GM21786 (cell line): ENCODE data around the gene GNAZ.

ENCODE experiments used
- ATAC-seq: cut with Tn5 transposase; IDR thresholded peaks from one replicate; pipeline ENCODE4 v1.9.1; 2021; ENCODE audit not compliant: unreplicated experiment

Gene GNAZ

DNA sequence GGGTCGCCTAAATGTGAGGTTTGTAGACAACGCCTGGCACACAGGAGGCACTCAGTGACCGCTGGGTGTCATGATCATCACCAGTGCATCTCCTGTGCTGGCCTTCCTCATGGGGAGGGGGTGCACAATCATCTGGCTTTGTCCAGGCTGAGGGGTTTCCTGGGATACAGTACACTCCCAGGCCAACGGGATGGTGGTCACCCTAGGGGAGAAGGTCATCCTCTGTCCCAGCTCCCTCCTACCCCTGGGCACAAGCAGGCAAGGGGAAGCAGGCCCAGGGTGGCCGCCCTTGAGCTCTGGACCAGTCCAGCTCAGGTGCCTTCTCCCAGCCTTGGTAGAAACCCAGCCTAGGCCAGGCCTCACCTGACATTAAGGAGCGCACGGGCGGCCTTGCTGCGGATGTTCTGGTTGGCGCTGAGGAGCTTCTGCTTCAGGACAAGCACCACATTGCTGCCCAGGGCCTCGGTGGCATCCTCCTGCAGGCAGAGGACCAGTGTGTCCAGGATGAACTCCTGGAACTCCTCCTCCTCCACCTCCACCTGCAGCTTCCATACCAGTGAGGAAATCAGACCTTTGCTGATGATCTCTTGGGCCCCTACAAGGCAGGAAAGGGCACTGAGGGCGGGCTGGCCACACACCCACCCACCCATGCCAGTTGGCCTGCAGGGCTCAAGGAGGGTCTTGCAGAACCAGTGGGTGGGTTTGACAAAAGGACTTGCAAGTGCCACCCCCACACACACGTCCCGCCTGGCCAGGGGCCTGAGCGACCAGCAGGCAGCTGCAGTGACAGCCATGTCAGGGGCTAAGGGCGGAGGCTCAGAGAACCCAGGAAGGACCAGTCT, 6.6 kb upstream of the GNAZ start:
- ATAC-seq: no peak

DNA sequence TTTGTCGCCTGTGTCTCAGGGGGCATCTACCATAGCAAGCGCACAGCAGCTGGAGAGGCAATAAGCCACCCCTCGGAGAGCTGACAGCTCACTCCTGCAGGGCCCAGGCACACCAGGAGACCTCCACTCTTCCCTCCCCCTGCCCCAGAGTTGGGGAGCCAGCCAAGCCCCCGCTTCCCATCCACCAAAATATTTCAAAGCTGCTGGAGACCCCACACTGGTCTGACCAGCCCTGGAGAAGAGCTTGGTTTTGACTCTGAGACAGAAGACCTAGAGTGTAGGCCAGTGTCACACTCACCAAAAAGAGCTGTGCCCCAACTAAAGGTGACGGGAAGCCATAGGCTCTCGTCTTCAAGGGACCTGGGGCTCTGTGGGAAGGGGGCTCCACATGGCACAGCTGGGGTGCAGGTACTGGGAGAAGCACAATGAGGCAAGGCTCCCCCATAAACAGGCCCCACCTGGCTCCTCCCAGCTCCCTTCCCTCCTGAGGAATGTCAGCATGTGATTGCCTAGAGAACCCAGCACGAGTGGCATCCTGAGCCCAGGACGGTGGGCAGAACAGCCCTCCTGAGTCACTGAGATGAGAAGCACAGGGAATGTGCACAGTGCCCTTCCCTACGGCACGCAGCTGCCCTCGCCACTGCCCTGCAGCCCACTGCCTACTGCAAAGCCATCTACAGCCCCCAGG, 5.8 kb upstream of the GNAZ start:
- no peak for ATAC-seq

DNA sequence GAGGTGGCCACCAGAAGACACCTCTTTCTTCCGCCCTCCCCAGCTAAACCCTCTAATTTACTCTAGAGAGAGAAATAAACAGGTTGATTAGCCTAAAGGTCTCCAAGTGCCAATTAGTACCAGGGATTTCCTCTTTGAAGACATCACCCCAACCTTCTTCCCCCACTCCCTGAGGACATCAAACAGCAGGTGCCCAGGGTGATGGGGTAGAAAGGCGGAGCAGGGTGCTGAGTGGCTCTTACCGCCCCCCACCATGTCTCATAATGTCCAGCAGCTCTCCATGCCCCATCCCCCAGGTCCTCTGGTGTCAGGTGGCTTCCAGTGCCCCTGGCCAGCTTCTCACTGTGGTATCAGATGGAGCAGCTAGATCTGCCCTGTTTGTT, 5.3 kb upstream of the GNAZ start:
- ATAC-seq: no peak

- ATAC-seq: no peak
These were observed 4.7 kb upstream of the GNAZ start for GRCh38 chr22:23065495-23066122.

DNA sequence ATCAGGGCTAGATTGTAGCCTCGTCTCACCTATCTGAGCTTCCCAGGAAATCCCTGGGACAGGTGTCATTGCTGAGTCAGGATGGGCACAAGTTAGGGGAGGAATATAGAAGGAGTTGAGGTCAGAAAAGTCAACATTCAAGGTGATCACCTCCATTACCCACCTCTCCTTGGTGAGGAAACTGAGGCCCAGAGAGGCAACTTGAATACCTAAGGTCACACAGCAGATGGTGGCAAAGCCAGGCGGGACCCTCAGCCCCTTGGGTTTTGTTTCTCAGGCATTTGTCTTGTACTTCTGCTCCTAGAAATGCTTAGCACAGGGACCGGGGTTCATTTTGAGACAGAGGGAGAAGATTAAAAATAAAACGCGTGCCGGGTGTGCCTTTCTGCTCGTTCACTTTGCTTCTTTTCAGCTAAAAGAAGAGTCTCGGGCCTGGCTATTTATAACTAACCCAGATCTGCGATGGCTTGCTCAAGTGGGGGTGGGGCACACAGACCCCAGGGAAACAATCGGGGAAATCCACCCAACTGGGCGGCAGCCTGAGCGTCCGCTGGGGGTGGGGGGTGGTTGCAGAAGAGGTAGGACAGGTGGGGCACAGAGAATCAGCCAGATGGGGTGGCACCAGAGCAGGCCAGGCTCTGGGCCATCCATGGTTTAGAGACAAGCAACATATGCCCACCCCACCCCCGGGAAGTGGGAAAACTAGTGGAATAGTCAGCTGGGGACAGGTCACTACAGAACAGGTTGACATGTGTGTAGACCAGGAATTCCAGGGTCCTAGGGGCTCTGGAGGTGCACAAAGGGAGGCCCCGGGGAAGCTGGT, 3.9 kb upstream of the GNAZ start:
- no peak for ATAC-seq

DNA sequence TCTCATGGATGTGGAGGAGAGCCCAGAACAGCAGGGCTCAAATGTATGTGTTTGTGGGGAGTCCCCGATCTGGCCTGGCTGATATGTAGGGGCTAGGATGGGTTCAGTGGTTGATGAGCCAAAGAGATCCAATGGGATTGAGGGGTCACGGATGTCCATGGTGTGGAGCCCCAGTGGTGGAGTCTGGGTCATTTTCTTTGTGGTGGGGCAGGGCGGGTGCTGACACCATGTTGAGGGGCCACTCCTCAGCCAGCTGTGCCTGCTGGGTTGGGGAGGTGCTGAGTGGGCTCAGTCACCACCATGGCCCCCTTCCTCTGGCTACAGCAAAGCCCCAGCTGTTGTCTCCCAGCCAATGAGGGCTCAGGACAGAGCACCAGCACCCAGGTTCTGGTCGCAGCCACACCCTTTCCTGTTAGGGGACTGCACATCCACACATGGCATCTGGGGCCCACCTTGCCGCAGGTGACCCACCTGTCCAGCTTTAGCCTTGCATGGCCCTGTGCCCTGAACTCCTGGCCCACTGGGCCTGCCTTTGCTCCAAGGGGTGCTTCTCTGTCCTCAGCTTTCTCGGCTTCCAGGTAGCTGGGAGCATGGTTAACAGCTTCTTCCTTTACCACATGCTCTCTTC, 3.2 kb upstream of the GNAZ start:
- ATAC-seq: no peak

DNA sequence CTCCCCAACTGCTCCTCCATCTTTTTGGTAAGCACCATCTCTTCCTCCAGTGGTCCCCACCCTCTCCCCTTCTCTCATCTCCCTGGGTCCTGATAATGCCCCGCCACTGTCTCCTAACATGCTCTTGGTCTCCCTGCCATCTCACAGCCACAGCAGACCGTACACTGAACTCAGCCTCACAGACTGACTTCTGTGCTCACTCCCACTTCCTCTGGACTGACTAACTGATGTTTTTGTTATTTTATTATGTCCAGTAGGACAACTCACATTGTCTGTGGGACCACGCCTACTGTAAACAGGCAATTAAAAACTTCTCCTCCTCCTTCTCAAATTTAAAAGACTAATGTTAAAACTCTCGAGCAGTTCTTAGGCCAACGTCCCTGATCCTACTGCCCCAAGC, 2.6 kb upstream of the GNAZ start:
- ATAC-seq: no peak

GRCh38 chr22:23068096-23068831, 2.1 kb upstream of the GNAZ start:
- ATAC-seq: no peak

- ATAC-seq: no peak
These were observed 1.4 kb upstream of the GNAZ start for GRCh38 chr22:23068832-23069385.

DNA sequence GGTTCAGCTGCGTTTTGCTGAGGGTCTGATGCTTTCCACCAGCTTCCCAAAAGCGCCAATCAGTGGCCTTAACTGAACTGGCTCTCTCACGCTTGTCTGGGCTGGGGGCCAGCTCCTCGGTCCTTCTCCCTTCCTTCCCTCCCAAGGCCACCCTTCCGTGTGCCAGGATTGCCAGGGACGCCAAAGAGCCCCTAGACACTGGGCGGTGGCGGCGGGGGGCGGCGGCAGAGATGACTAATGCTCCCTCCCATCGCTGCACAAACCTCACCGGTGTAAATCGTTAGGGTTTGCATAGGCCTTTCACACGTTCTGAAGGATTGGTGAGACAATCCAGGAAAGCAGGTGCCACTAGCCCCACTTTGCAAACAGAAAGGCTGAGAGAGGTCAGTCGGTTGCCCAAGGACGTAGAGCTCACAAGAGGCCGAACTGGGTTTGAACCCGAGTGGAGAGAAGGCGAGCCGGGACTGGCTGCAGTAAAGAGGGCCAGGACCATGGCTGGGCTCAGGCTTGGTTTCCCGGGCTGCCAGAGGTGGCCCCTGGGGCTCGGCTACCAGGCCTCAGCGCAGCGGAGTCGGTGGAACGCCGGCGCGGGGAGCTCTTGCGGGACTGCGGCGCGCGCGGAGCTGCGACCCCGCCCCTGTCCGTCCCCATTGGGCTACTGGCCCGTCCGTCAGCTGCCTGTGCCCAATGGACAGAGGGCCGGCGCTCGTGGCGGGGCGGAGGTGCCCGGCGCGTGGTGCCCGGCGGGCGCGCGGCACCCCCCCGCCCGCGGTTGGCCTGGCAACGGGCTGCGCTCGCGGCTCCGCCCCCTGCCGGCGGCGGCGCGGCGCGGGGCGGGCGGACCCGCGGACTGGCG, 589 bp upstream of the GNAZ start:
- ATAC-seq: peak; percentile 85

DNA sequence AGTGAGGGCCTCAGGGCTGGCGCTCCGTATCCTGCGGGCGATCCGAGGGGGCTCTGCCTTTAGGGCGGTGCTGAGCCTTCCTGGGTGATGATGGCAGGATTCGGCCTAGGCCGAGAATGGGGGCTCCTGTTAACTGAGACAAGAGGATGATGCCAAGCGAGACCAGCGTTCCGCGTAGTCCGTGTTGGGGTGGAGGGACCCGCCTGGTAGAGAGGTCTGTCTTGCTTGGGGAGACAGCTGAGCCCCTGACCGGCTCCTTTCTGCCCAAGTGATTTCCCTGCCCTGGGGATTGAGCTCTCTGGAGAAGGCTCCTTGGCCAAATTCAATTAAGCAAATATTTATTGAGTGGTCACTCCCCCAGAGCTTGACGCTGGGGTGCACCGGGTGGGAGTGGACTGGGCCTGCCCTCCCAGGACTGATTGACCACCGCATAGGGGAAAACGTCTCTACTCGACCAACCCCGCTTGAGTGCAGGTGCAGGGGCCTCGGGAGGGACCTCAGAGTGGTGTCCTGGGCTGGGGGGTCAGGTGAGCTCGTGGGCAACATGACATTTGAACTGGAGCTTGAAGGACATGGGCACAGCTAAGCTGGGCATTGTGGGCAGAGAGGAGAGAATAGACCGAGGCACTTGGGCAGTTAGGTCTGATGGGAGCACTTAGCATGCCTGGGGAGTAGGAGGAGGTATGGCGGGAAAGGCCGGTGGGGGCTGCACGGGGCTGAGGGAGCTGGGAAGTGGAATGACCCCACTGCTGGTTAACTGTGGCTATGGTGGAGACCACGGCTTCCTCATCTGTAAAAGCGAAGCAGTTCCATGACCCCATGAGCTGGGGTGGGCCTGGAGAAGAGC, 1.1 kb downstream of the GNAZ start:
- ATAC-seq: no peak

GRCh38 chr22:23072077-23072910, 2.0 kb downstream of the GNAZ start:
- no peak for ATAC-seq

GRCh38 chr22:23072911-23073491, 2.7 kb downstream of the GNAZ start:
- no peak for ATAC-seq

DNA sequence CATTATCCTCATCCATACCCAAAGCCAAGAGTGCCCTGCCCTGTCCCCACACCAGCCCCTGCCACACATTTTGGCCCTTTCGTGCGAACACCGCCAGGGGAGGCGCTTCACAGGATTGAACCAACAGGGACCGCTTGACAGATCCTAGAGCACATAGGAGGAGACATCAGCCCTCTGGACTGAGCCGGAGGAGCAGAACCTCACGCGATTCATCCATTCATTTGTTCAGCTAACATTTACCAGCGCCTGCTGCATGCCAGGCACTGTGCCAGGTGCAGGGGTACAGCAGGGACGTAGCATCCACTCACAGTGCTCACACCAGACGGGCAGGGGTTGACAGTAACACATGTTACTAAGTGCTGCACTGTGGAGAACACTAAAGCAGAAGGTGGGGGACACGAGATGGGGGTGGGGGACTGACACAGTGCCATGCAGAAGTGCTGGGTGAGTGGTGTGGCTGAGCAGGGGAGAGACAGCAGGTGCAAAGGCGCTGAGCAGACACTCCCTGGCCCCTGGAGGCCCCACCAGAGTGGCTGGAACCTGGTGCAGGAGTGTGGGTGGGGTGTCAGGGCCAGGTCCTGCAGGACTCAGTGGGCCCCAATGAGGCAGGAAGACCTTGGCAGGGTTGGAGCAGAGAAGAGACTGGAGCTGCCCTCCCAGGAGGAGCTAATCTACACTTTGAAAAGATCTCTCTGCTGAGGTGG, 3.4 kb downstream of the GNAZ start:
- no peak for ATAC-seq

DNA sequence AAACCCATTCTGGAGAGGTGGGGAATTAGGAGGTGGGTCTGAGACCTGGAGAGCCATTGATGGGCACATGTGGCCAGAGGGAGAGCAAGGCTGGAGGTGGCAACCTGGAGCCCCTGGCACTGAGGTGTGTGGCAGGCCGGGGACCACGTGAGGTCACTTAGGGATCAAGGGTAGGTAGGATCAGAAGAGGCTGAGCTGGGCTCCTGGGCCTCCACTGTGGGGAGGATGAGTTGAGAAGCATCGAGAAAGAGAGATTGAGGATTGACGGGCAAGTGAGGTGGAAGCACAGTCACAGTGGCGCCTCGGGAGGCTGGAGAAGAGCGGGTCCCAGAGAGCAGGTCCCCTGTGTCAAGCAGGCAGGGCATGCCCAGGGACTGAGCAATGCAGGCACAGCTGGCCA, 4.1 kb downstream of the GNAZ start:
- no peak for ATAC-seq

DNA sequence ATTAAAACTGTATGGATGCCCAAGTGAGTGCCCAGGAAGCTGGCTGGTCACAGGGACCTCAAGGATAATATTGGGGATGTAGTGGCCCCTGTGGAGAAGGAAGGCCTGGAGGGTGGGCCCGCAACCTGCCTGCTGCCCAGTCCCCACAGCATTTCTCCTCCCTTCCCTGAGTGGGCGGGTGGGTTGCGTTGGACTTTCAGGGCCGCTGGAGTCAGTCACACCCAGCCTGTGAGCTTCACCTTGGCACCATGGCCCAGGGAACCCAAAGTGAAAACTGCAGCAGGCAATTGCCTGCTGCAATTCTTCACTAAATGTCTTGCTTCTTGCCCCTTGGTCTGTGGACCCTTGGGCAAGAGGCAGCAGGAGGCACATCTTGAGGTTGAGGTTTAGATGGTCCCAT, 4.7 kb downstream of the GNAZ start:
- ATAC-seq: no peak
